MCF 10A (cell line): ENCODE measurements around the gene RAB39B. TPM values are rescaled to one million over a fixed set of nuclear protein-coding genes. Genes with fewer than 3 reads are reported as not detected.
"Not testable (repeated sequence)": the region's sequence is repeated elsewhere in the genome, so short reads cannot be mapped to it uniquely, and the experiment has no call there.

Source experiments
- BruUV-seq: library from RNA; stranded (reverse); fragments of 400-500 nt; replicated peaks from 2 replicates; lab custom pipeline; 2021; lab: Mats Ljungman, UMichigan
- CTCF ChIA-PET: fragments of 300-600 bp; sonication (Branson Sonifier 250); formaldehyde crosslinking; extraction: SDS; loops from one replicate; lab custom pipeline; 2021; ENCODE audit warnings: antibody characterized with exemption, inconsistent platforms; lab: Yijun Ruan, JAX
- POLR2A ChIA-PET: fragments of 300-600, 350-650 bp; sonication (Branson Sonifier 250); formaldehyde crosslinking; extraction: SDS; loops from one replicate; lab custom pipeline; 2020; ENCODE audit warnings: antibody characterized with exemption, inconsistent platforms; lab: Yijun Ruan, JAX
- DNase-seq: peaks from one replicate; pipeline ENCODE4 v3.0.0-alpha.2; 2018; ENCODE audit not compliant: unreplicated experiment
- H3K27ac Mint-ChIP-seq: one replicate; pipeline ENCODE4 v1.8.0; 2022; ENCODE audit warnings: mild to moderate bottlenecking, low read depth, mixed read lengths; ENCODE audit not compliant: unreplicated experiment
- H3K27me3 Mint-ChIP-seq: one replicate; pipeline ENCODE4 v1.8.0; 2022; ENCODE audit warnings: mixed read lengths; ENCODE audit not compliant: insufficient read depth, unreplicated experiment
- H3K36me3 Mint-ChIP-seq: one replicate; pipeline ENCODE4 v1.8.0; 2022; ENCODE audit warnings: mild to moderate bottlenecking, moderate library complexity, mixed read lengths; ENCODE audit not compliant: insufficient read depth, unreplicated experiment
- H3K4me1 Mint-ChIP-seq: one replicate; pipeline ENCODE4 v1.8.0; 2022; ENCODE audit warnings: mixed read lengths; ENCODE audit not compliant: insufficient read depth, unreplicated experiment
- H3K4me3 Mint-ChIP-seq: one replicate; pipeline ENCODE4 v1.8.0; 2022; ENCODE audit warnings: mild to moderate bottlenecking, moderate library complexity, mixed read lengths; ENCODE audit not compliant: unreplicated experiment
- H3K9me3 Mint-ChIP-seq: one replicate; pipeline ENCODE4 v1.8.0; 2022; ENCODE audit warnings: mixed read lengths; ENCODE audit not compliant: unreplicated experiment
- CTCF ChIP-seq: fragments of 200-600 bp; IDR thresholded peaks from one replicate; pipeline ENCODE4 v1.8.0; 2022; ENCODE audit warnings: antibody characterized with exemption, mild to moderate bottlenecking; ENCODE audit not compliant: unreplicated experiment
- intact Hi-C: fragments of 100-400 bp; cut with micrococcal nuclease; formaldehyde crosslinking; loops from 2 replicates; pipeline ENCODE4 v1.14.1; 2022
- total RNA-seq: library from RNA; stranded (reverse); gene quantifications from 2 replicates; pipeline ENCODE4 v1.2.3, GENCODE V29; 2022

The RAB39B gene
- total RNA-seq, 1 experiment from 2014 or later, result 5.0 TPM

- Mint-ChIP-seq H3K36me3 (peaks cover 43% of the 10 kb centered on the region), H3K27me3 (no peaks in the 10 kb centered on the region), H3K4me3 (no peak overlapping the region), H3K27ac (no peak overlapping the region), H3K9me3 (no peaks in the 10 kb centered on the region), H3K4me1 (no peaks in the 10 kb centered on the region)
- DNase-seq, result no peak
- ChIA-PET CTCF (interaction anchor here (0.5 to 1.4 kb wide), 3 partner anchors 10 to 425 kb away, joined by 3 read pairs; no protein-coding TSS in a partner anchor), POLR2A (interaction anchor here (0.7 to 1.2 kb wide), 3 partner anchors 10 to 37 kb away, joined by 3 to 4 read pairs (median 4); partner anchors contain the start of gene VBP1)
- no peak for TF ChIP-seq CTCF
- no TSS peak for BruUV-seq
- intact Hi-C loops, result no loop called here
Measured at GRCh38 chrX:155225774-155226173, 38.5 kb downstream of the RAB39B start.

- CTCF ChIA-PET, DNase-seq, POLR2A ChIA-PET, intact Hi-C loops, H3K9me3 Mint-ChIP-seq, H3K27ac Mint-ChIP-seq, H3K4me3 Mint-ChIP-seq, BruUV-seq, H3K27me3 Mint-ChIP-seq, H3K4me1 Mint-ChIP-seq: not testable (repeated sequence)
- H3K36me3 Mint-ChIP-seq, result peaks cover 40% of the 10 kb centered on the region
Measured at GRCh38 chrX:155223746-155224145, 40.5 kb downstream of the RAB39B start.

- Mint-ChIP-seq H3K36me3 (peaks cover 39% of the 10 kb centered on the region), H3K27ac (no peak overlapping the region), H3K4me1 (peaks cover 10% of the 10 kb centered on the region), H3K9me3 (peaks cover 8% of the 10 kb centered on the region), H3K27me3 (no peaks in the 10 kb centered on the region), H3K4me3 (no peak overlapping the region)
- no peak for DNase-seq
- POLR2A ChIA-PET, result no interaction called here
- intact Hi-C loops, result no loop called here
- CTCF ChIA-PET, result no interaction called here
- no peak for TF ChIP-seq CTCF
- no TSS peak for BruUV-seq
Measured at GRCh38 chrX:155221351-155221750, 42.9 kb downstream of the RAB39B start.

GRCh38 chrX:155218777-155219176 lies 45.5 kb downstream of the RAB39B start:
- Mint-ChIP-seq H3K27ac (no peak overlapping the region), H3K27me3 (no peaks in the 10 kb centered on the region), H3K36me3 (peaks cover 18% of the 10 kb centered on the region), H3K4me1 (peaks cover 10% of the 10 kb centered on the region), H3K9me3 (peaks cover 8% of the 10 kb centered on the region), H3K4me3 (no peak overlapping the region)
- CTCF ChIA-PET, result interaction anchor here (1.1 to 1.8 kb wide), 2 partner anchors 237 to 301 kb away, joined by 3 to 8 read pairs; no protein-coding TSS in a partner anchor
- no peak for TF ChIP-seq CTCF
- POLR2A ChIA-PET, result no interaction called here
- intact Hi-C loops, result loop anchor here (5.0 kb wide), 3 partner anchors 44 to 639 kb away; partner anchors contain the start of gene RAB39B
- BruUV-seq, result no TSS peak
- no peak for DNase-seq
